Loucy (cell line): ENCODE results near the gene LMAN2L.

Experiments used
- H2AFZ ChIP-seq: fragments of 200-600 bp; sonication (generic); 2 replicates; pipeline ENCODE4 v1.6.0; 2016; ENCODE audit warnings: antibody characterized with exemption, mild to moderate bottlenecking, low read length, moderate library complexity
- H3F3A ChIP-seq: fragments of 200-600 bp; 2 replicates; pipeline ENCODE4 v1.6.0; 2016; ENCODE audit warnings: antibody characterized with exemption, low read depth, mild to moderate bottlenecking
- H3K27me3 ChIP-seq: fragments of 200-600 bp; sonication (generic); 2 replicates; pipeline ENCODE4 v1.6.1; 2014; ENCODE audit warnings: low read length, mild to moderate bottlenecking; ENCODE audit not compliant: insufficient read depth, poor library complexity, severe bottlenecking
- H3K36me3 ChIP-seq: fragments of 200-600 bp; sonication (generic); 2 replicates; pipeline ENCODE4 v1.6.1; 2016; ENCODE audit warnings: low read length; ENCODE audit not compliant: insufficient read depth
- H3K4me1 ChIP-seq: fragments of 200-600 bp; sonication (generic); 2 replicates; pipeline ENCODE4 v1.5.1; 2014; ENCODE audit warnings: low read length, mild to moderate bottlenecking; ENCODE audit not compliant: insufficient read depth, poor library complexity, severe bottlenecking
- H3K4me2 ChIP-seq: fragments of 200-600 bp; sonication (generic); 2 replicates; pipeline ENCODE4 v1.6.0; 2014; ENCODE audit warnings: antibody characterized with exemption, low read length, low read depth, mild to moderate bottlenecking; ENCODE audit not compliant: poor library complexity, severe bottlenecking
- H3K4me3 ChIP-seq: fragments of 200-600 bp; sonication (generic); 2 replicates; pipeline ENCODE4 v1.5.1; 2014; ENCODE audit warnings: low read length, mild to moderate bottlenecking, mixed read lengths; ENCODE audit not compliant: poor library complexity, severe bottlenecking
- H3K79me2 ChIP-seq: fragments of 200-600 bp; sonication (generic); 2 replicates; pipeline ENCODE4 v1.6.1; 2014; ENCODE audit warnings: low read length; ENCODE audit not compliant: insufficient read depth
- H3K9ac ChIP-seq: fragments of 200-600 bp; sonication (generic); 2 replicates; pipeline ENCODE4 v1.6.0; 2014; ENCODE audit warnings: mild to moderate bottlenecking, low read depth, low read length, moderate library complexity; ENCODE audit not compliant: poor library complexity, severe bottlenecking
- H3K9me2 ChIP-seq: fragments of 200-600 bp; sonication (generic); replicated peaks from 2 replicates; pipeline ENCODE4 v1.6.1; 2016; ENCODE audit warnings: low read depth, low read length, mixed read lengths
- H3K9me3 ChIP-seq: fragments of 200-600 bp; sonication (generic); 2 replicates; pipeline ENCODE4 v1.6.1; 2014; ENCODE audit warnings: mild to moderate bottlenecking, antibody characterized with exemption, low read length, low read depth; ENCODE audit not compliant: insufficient read depth
- H4K20me1 ChIP-seq: fragments of 200-600 bp; sonication (generic); 2 replicates; pipeline ENCODE4 v1.6.0; 2014; ENCODE audit warnings: antibody characterized with exemption, low read length, mild to moderate bottlenecking; ENCODE audit not compliant: insufficient read depth, poor library complexity, severe bottlenecking
- CTCF ChIP-seq: fragments of 200-600 bp; sonication (generic); conservative IDR thresholded peaks from 2 replicates; pipeline ENCODE4 v1.5.1; 2014; ENCODE audit warnings: mild to moderate bottlenecking, antibody characterized with exemption, low read length
- EZH2phosphoT487 ChIP-seq: fragments of 200-600 bp; IDR thresholded peaks from 2 replicates; pipeline ENCODE4 v1.6.1; 2018; ENCODE audit warnings: antibody characterized with exemption, mild to moderate bottlenecking, moderate library complexity, borderline replicate concordance

The LMAN2L gene

GRCh38 chr2:96699621-96700020, 40.2 kb downstream of the LMAN2L start:
- Histone ChIP-seq H3K36me3 (no peaks in the 10 kb centered on the region), H2AFZ (no peak overlapping the region), H3F3A (no peaks in the 10 kb centered on the region), H3K27me3 (no peaks in the 10 kb centered on the region), H3K4me2 (no peak overlapping the region), H3K9me3 (no peaks in the 10 kb centered on the region), H3K79me2 (no peaks in the 10 kb centered on the region), H3K4me3 (no peak overlapping the region), H3K9me2 (no peaks in the 10 kb centered on the region), H4K20me1 (no peaks in the 10 kb centered on the region), H3K9ac (no peak overlapping the region), H3K4me1 (no peaks in the 10 kb centered on the region)
- TF ChIP-seq CTCF (no peak), EZH2phosphoT487 (no peak)

DNA sequence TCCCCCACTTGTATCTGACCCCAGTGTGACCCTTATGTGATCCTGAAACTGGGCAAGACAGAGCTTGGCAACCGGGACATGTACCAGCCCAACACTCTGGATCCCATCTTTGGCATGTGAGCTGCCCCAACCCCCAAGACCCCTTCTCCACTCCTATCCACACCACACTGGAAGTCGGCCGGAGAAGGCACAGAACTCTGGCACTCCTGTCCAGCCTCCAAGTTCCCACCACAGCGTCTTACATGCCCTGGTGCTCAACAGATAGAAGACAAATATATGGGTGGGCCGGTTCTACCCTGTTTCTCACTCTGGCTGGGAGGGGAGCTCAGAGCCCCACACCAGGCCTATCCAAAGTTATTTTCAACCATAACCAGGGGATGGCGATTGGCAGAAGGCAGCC, 40.8 kb downstream of the LMAN2L start:
- Histone ChIP-seq H3K36me3 (no peaks in the 10 kb centered on the region), H3K79me2 (no peaks in the 10 kb centered on the region), H4K20me1 (no peaks in the 10 kb centered on the region), H3K9me2 (no peaks in the 10 kb centered on the region), H3K9me3 (no peaks in the 10 kb centered on the region), H3K27me3 (no peaks in the 10 kb centered on the region), H3K4me2 (no peak overlapping the region), H3K4me3 (no peak overlapping the region), H3K9ac (no peak overlapping the region), H2AFZ (no peak overlapping the region), H3F3A (no peaks in the 10 kb centered on the region), H3K4me1 (no peaks in the 10 kb centered on the region)
- TF ChIP-seq EZH2phosphoT487 (no peak), CTCF (no peak)

DNA sequence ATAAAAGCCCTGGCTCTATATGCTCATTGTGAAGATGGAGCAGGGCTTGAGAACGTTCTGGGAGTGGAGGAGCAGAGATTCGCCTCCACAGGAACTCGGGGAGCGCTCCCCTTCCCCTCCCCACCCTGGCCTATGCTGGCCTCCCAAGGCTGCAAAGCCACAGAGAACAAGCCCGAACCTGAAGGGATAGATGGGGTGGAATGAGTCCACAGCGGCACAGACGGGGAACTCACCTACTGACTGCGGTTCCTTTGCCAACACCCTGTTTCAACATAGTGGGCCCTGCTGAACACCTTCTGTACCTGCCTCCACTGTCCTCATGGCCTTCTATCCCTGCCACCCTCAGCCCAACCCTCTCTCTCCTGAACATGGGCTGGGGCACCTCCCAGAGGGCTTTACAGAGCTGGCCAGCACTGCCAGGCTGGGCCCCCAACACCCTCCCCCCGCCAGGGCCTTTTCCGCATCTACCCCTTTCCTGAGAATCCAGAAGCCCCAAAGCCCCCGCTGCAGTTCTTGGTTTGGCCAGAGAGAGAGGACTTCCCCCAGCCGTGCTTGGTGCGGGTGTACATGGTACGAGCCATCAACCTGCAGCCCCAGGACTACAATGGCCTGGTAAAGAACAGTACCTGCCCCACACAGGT, 41.5 kb downstream of the LMAN2L start:
- no peak overlapping the region for H2AFZ ChIP-seq
- H3K9me2 ChIP-seq, result no peaks in the 10 kb centered on the region
- H3K36me3 ChIP-seq, result no peaks in the 10 kb centered on the region
- H3K27me3 ChIP-seq, result no peaks in the 10 kb centered on the region
- no peaks in the 10 kb centered on the region for H3K4me1 ChIP-seq
- no peaks in the 10 kb centered on the region for H3K79me2 ChIP-seq
- no peaks in the 10 kb centered on the region for H3F3A ChIP-seq
- H3K9ac ChIP-seq, result no peak overlapping the region
- no peaks in the 10 kb centered on the region for H4K20me1 ChIP-seq
- H3K4me2 ChIP-seq, result no peak overlapping the region
- no peak for TF ChIP-seq CTCF
- no peak for TF ChIP-seq EZH2phosphoT487
- H3K9me3 ChIP-seq, result no peaks in the 10 kb centered on the region
- H3K4me3 ChIP-seq, result no peak overlapping the region
